HepG2 (cell line): ENCODE data around the gene COMMD8. TPM values are rescaled to one million over a fixed set of nuclear protein-coding genes. Genes with fewer than 3 reads are reported as not detected.

Source experiments
- CHD2 ChIP-seq: IDR thresholded peaks from 2 replicates; pipeline ENCODE4 v1.6.1; 2011; ENCODE audit warnings: low read depth, low read length, improper control_type of control experiment
- FOXK1 ChIP-seq: sonication (generic); formaldehyde crosslinking; IDR thresholded peaks from 2 replicates; pipeline ENCODE4 v1.4.0; 2020; ENCODE audit warnings: low read depth, missing genetic modification reagents, borderline replicate concordance
- KDM5A ChIP-seq: fragments of 200-600 bp; sonication (generic); IDR thresholded peaks from 2 replicates; pipeline ENCODE4 v1.7.0; 2018; ENCODE audit warnings: antibody characterized with exemption, mild to moderate bottlenecking, low read length, borderline replicate concordance
- MBD4 ChIP-seq: IDR thresholded peaks from 2 replicates; pipeline ENCODE4 v1.6.1; 2012; ENCODE audit warnings: low read length, inconsistent platforms, borderline replicate concordance
- NCOR1 ChIP-seq: fragments of 200-600 bp; sonication (generic); IDR thresholded peaks from 2 replicates; pipeline ENCODE4 v1.7.0; 2017; ENCODE audit warnings: antibody characterized with exemption, low read length, borderline replicate concordance
- NFE2L1 ChIP-seq: sonication (generic); formaldehyde crosslinking; IDR thresholded peaks from 2 replicates; pipeline ENCODE4 v1.4.0; 2020; ENCODE audit warnings: missing genetic modification reagents, mild to moderate bottlenecking, borderline replicate concordance
- NR2F6 ChIP-seq, 2 experiments: IDR thresholded peaks; 2 replicates each; pipeline ENCODE4 v1.6.1; 2016; ENCODE audit warnings: antibody characterized with exemption in 1 of 2, mild to moderate bottlenecking in 1 of 2
- SP2 ChIP-seq: sonication (generic); formaldehyde crosslinking; IDR thresholded peaks from 2 replicates; pipeline ENCODE4 v1.5.1; 2020; ENCODE audit warnings: mild to moderate bottlenecking, missing genetic modification reagents
- TBL1XR1 ChIP-seq: fragments of 150-350 bp; IDR thresholded peaks from 2 replicates; pipeline ENCODE4 v1.6.1; 2014; ENCODE audit warnings: borderline replicate concordance, low read length; ENCODE audit not compliant: partially characterized antibody
- TFAP4 ChIP-seq: sonication (generic); IDR thresholded peaks from 2 replicates; pipeline ENCODE4 v1.6.1; 2016; ENCODE audit warnings: low read depth, borderline replicate concordance
- TRIM24 ChIP-seq: sonication (generic); formaldehyde crosslinking; IDR thresholded peaks from 2 replicates; pipeline ENCODE4 v1.8.0; 2022; ENCODE audit warnings: mild to moderate bottlenecking, missing genetic modification reagents
- YY1 ChIP-seq: IDR thresholded peaks from 2 replicates; pipeline ENCODE4 v1.6.1; 2011; ENCODE audit warnings: low read length, low read depth, moderate library complexity, mild to moderate bottlenecking; ENCODE audit not compliant: insufficient read depth, insufficient replicate concordance
- ZMAT5 ChIP-seq: sonication (generic); formaldehyde crosslinking; IDR thresholded peaks from 2 replicates; pipeline ENCODE4 v1.5.0; 2020; ENCODE audit warnings: mild to moderate bottlenecking, low read depth, missing genetic modification reagents, borderline replicate concordance
- ZNF235 ChIP-seq: sonication (generic); formaldehyde crosslinking; IDR thresholded peaks from 2 replicates; pipeline ENCODE4 v1.8.1; 2023; ENCODE audit warnings: mild to moderate bottlenecking, missing genetic modification reagents, borderline replicate concordance
- ZNF556 ChIP-seq: sonication (generic); formaldehyde crosslinking; IDR thresholded peaks from 2 replicates; pipeline ENCODE4 v1.4.0; 2020; ENCODE audit warnings: mild to moderate bottlenecking, missing genetic modification reagents, borderline replicate concordance
- ZNF564 ChIP-seq: sonication (generic); formaldehyde crosslinking; IDR thresholded peaks from 2 replicates; pipeline ENCODE4 v1.8.1; 2023; ENCODE audit warnings: mild to moderate bottlenecking, missing genetic modification reagents
- ZNF577 ChIP-seq: sonication (generic); formaldehyde crosslinking; IDR thresholded peaks from 2 replicates; pipeline ENCODE4 v1.4.0; 2020; ENCODE audit warnings: mild to moderate bottlenecking, low read depth, missing genetic modification reagents, borderline replicate concordance
- ZNF644 ChIP-seq: IDR thresholded peaks from 2 replicates; pipeline ENCODE4 v1.6.1; 2016; ENCODE audit warnings: low read depth
- ZNF713 ChIP-seq: sonication (generic); formaldehyde crosslinking; IDR thresholded peaks from 2 replicates; pipeline ENCODE4 v1.4.0; 2020; ENCODE audit warnings: mild to moderate bottlenecking, missing genetic modification reagents
- ZNF768 ChIP-seq: sonication (generic); formaldehyde crosslinking; IDR thresholded peaks from 2 replicates; pipeline ENCODE4 v1.4.0; 2020; ENCODE audit warnings: missing genetic modification reagents
- polyA plus RNA-seq, 8 experiments: library from polyadenylated mRNA; depleted of rRNA in 3 of 8; stranded (reverse) in 7 of 8; unstranded in 1 of 8; fragments of >200 nt; fragmentation: Illumina TruSeq in 4 of 8; extraction: Trizol in 4 of 8; gene quantifications; 2 replicates each; pipeline versions ENCODE4 v1.2.1 to v1.2.3, GENCODE V29; 2011 to 2016; ENCODE audit warnings: low read depth in 4 of 8, missing spikeins in 1 of 8, mixed read lengths in 1 of 8; ENCODE audit not compliant: insufficient read depth in 1 of 8
- total RNA-seq, 5 experiments: library from RNA; depleted of rRNA; stranded (reverse); fragments of >200 nt; fragmentation: Illumina TruSeq; extraction: Trizol; gene quantifications; 2 replicates each; pipeline ENCODE4 v1.2.3, GENCODE V29; 2016; ENCODE audit warnings: low read depth in 1 of 5
- TF ChIP-seq, protein P1 (sequence below): sonication (generic); formaldehyde crosslinking; IDR thresholded peaks from 2 replicates; pipeline ENCODE4 v1.4.0; 2020; ENCODE audit warnings: missing genetic modification reagents; ENCODE audit errors: not compliant biosample characterization
- TF ChIP-seq, protein P2 (sequence below): sonication (generic); formaldehyde crosslinking; IDR thresholded peaks from 2 replicates; pipeline ENCODE4 v1.8.0; 2022; ENCODE audit warnings: mild to moderate bottlenecking, missing genetic modification reagents, moderate library complexity
- TF ChIP-seq, protein P3 (sequence below): sonication (generic); formaldehyde crosslinking; IDR thresholded peaks from 2 replicates; pipeline ENCODE4 v1.4.0; 2020; ENCODE audit warnings: mild to moderate bottlenecking, missing genetic modification reagents
- TF ChIP-seq, protein P4 (sequence below): sonication (generic); formaldehyde crosslinking; IDR thresholded peaks from 2 replicates; pipeline ENCODE4 v1.4.0; 2020; ENCODE audit warnings: missing genetic modification reagents

The COMMD8 gene
- total and polyA plus RNA-seq, 2 of the 13 experiments (the other 11 are each of a cell fraction or from before 2014, with no cell fraction given): 7.1 to 20.3 TPM

GRCh38 chr4:47463235-47463956, at the start of gene COMMD8 (continued):
- TF ChIP-seq, protein P1, sequence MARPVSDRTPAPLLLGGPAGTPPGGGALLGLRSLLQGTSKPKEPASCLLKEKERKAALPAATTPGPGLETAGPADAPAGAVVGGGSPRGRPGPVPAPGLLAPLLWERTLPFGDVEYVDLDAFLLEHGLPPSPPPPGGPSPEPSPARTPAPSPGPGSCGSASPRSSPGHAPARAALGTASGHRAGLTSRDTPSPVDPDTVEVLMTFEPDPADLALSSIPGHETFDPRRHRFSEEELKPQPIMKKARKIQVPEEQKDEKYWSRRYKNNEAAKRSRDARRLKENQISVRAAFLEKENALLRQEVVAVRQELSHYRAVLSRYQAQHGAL (CRISPR knock-in tag): no peak
- TF ChIP-seq CHD2: no peak
- TF ChIP-seq, protein P2, sequence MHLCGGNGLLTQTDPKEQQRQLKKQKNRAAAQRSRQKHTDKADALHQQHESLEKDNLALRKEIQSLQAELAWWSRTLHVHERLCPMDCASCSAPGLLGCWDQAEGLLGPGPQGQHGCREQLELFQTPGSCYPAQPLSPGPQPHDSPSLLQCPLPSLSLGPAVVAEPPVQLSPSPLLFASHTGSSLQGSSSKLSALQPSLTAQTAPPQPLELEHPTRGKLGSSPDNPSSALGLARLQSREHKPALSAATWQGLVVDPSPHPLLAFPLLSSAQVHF (CRISPR knock-in tag): no peak
- 0 out of 2 replicates have a peak, but pooled peaks have one; percentile 12 for TF ChIP-seq FOXK1 (CRISPR knock-in tag)
- TF ChIP-seq ZNF577 (CRISPR knock-in tag): no peak
- TF ChIP-seq NR2F6 (IDR thresholded peaks at IDR 0.05): no peak
- no peak for TF ChIP-seq NR2F6 (CRISPR knock-in tag; IDR thresholded peaks at IDR 0.05)
- TF ChIP-seq YY1: peak; percentile 63
- TF ChIP-seq TRIM24 (CRISPR knock-in tag): no peak
- no peak; the same call in 1 of the 2 replicates for TF ChIP-seq ZNF556 (CRISPR knock-in tag)
- no peak for TF ChIP-seq ZMAT5 (CRISPR knock-in tag)
- TF ChIP-seq, protein P3, sequence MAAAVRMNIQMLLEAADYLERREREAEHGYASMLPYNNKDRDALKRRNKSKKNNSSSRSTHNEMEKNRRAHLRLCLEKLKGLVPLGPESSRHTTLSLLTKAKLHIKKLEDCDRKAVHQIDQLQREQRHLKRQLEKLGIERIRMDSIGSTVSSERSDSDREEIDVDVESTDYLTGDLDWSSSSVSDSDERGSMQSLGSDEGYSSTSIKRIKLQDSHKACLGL (CRISPR knock-in tag): peak; percentile 84; the same call in 1 of the 2 replicates
- TF ChIP-seq NFE2L1 (CRISPR knock-in tag): no peak
- peak; percentile 72 for TF ChIP-seq ZNF768
- TF ChIP-seq ZNF564: no peak
- TF ChIP-seq TFAP4: peak; percentile 26; the same call in 1 of the 2 replicates
- TF ChIP-seq, protein P4, sequence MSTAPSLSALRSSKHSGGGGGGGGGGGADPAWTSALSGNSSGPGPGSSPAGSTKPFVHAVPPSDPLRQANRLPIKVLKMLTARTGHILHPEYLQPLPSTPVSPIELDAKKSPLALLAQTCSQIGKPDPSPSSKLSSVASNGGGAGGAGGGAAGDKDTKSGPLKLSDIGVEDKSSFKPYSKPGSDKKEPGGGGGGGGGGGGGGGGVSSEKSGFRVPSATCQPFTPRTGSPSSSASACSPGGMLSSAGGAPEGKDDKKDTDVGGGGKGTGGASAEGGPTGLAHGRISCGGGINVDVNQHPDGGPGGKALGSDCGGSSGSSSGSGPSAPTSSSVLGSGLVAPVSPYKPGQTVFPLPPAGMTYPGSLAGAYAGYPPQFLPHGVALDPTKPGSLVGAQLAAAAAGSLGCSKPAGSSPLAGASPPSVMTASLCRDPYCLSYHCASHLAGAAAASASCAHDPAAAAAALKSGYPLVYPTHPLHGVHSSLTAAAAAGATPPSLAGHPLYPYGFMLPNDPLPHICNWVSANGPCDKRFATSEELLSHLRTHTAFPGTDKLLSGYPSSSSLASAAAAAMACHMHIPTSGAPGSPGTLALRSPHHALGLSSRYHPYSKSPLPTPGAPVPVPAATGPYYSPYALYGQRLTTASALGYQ (CRISPR knock-in tag): no peak
- peak; percentile 28; the same call in 1 of the 2 replicates for TF ChIP-seq KDM5A
- TF ChIP-seq NCOR1: no peak
- no peak for TF ChIP-seq SP2 (CRISPR knock-in tag)
- no peak for TF ChIP-seq TBL1XR1
- no peak for TF ChIP-seq ZNF713
- peak; percentile 33; the same call in 1 of the 2 replicates for TF ChIP-seq ZNF644 (CRISPR knock-in tag)
- TF ChIP-seq MBD4: no peak
- TF ChIP-seq ZNF235 (CRISPR knock-in tag): peak; percentile 31; the same call in 1 of the 2 replicates
